NCI-H2171 (cell line): ENCODE data around the gene SLC39A7.

Experiments used
- DNase-seq: peaks from one replicate; lab custom pipeline; 2025; lab: John Stamatoyannopoulos, UW

The SLC39A7 gene

DNA sequence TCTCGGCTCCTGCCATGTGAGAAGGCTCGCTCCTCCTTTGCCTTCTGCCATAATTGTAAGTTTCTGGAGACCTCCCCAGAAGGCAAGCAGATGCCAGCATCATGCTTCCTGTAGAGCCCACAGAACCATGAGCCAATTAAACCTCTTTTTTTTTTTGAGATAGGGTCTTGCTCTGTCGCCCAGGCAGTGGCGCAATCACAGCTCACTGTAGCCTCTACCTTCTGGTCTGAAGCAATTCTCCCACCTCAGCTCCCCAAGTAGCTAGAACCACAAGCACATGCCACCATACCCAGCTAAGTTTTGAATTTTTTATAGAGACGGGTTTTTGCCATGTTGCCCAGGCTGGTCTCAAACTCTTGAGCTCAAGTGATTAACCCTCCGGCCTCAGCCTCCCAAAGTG, 36.2 kb downstream of the SLC39A7 start:
- DNase-seq: no peak

DNA sequence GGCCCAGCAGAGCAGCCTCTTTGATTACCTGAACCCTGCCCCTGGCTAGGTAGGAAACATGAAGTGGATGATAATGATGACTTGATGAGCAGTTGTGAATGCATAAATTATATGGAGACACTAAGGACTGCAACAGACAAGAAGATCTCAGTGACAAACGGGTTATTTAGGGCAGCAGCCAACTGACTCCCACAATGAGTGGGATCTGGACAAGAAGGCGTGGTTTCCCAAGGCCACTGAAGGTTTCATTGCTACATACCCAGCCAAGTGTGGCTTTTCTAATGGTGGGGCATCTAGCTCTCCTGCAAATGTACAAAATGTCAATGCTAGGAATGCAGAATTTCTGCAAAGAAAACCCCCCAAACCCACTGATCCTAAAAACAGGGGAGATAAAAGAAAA, 37.1 kb downstream of the SLC39A7 start:
- DNase-seq: no peak

DNA sequence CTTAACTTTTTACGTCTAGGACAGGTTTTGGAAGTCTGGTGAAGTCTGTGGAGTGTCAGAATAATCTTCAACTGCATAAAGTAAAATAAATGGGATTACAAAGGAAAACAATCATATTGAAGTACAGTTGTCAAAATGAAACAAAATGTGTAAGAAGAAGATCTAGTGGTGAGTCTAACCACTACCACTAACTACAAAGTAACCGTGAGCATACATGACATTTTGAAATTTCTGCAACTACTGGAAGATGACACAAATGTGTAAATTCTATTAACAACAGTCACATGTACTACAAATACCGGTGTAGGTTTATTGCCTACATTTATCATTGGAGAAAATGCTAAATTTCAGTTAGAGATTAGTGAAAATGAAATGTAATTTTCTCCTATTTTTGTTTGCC, 41.3 kb downstream of the SLC39A7 start:
- DNase-seq: no peak

DNA sequence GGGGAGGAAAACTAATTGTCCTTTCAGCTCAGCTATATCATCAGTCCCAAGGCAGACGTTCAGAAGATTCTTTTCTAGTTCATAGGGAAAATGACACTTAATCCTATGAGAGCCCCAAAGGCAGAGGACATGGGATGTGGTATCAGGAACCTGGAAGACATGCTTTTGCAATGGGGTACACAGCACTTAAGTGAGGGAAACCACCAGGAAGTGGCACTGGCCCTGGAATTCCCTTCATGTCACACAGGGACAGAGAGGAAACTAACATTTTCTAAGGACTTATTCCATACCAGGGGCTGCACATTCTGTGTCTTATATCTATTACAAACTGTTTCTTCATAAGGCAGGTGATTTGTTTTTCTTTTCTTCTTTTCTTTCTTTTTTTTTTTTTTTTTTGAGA, 42.8 kb downstream of the SLC39A7 start:
- no peak for DNase-seq

DNA sequence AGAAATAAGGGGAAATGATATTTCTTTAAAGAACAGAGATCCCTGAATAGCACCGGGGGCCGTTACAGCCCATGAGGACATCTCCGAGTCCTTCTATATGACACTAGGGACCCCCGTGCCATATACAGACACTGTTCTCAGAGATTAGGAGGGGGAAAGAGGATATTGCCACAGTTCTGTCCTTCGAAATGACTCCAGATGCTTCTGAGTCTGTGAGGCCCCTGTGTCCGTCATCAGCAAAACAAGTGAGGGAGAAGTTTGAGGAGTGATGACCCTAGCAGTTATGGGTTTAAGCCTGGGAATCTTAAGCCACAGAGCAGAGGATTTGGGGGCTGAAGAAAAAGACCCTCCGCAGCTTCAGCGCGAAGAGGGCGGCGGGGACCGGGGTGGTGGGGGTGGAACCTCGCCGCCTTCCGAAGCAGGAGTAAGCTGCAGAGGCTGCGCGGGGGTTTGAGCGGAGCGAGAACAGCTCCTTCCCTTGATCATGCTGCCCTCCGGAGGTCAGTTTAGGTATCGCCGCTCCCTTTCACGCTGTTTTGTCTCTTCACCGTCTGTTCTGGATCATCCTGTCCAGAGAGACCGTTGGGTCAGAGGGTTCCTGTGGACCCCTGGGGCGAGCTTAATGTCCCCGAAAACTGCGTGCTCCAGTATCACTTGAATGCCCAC, 47.4 kb downstream of the SLC39A7 start:
- peak; percentile 83 for DNase-seq

DNA sequence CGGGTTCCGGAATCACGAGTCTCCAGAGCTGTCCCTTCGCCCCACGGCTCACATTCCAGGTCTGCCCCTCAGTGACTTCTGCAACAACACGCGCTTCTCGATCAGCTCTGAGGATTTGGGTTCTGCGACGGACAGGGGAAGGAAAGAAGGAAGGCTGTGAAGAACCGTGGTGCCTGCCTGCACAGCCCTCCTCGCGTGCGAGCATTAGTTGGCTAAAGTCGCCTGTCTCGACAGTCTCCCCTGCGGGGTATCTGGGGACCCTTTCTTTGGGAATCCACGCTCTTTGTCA, 47.9 kb downstream of the SLC39A7 start:
- peak; percentile 51 for DNase-seq

DNA sequence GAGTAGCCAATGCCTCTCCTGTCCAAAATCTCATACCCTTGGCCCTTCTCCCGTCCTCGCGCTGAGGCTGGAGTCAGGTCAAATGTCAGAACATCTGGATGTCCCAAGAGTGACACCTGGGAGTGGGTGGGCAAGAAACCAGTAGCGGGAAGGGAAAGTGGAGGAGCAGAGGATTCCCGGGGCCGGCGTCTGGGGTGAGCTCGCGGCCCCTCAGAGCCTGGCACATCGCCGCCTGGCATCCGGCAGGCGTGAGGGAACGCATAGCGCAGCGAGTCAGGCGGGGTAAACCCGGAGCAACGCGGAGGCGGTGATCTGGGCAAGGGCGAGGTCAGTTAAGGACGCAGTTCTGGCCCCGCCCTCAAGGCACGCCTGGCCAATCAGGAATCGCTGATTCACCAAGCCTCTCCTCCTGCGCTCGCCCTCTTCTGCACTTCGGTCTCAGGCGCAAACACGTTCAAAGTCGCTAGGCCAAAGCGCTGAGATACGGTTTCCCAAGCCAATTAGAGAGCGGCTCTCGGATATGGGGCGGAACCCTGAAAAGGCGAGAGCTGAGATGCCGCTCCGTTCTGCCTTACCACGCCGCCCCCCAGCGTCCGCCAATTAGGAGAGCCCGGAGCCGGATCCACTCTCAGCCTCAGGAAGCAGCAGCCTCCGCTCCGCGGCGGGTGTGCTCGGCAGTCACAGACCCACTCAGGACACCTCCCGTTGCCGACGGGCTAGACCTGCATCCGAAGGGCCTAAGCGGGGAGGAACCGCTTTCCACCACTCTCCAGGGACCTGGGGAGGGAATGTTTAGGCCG, 48.5 kb downstream of the SLC39A7 start:
- peak; percentile 98 for DNase-seq

DNA sequence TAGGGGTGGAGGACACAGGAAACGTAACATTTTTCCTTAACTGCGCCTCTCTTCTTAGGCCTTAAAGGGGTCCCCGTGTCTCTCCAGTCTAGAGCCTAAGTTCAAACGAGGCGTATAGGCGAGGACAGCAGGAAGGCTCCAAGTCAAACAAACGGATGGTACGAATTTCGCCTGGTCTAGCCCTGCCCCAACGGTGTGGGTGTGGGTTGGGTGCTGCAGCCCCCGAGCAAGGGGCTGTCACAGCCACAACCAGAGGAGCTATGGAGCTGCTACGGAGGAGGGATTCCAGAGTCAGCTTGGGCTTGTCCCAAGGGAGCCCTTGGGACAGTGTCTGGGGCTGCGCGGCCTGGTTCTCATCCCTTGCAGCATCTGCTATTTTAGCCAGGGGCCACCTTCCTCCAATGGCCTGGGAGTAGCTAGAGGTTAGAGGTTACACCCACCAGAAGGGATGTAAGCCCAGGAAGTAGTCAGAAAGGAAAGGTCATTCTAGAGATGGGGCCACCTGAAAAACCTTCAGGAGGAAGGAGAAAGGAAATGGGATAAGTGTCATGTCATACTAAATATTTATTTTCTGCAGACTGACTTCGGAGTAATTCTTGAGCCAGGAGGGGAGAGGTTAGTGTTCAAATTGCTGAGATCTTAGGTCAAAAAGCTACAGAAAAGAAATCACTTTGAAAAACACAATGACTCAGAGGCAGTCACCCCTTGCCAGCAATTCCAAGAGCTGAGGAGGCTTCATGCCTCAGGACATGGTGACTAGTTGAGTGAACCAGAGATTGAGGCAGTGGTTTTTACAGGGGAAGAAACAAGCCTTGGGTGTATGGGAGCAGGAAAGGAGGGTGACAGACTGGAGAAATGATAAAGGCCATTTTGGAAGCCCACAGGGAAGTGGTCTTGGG, 49.3 kb downstream of the SLC39A7 start:
- no peak for DNase-seq

DNA sequence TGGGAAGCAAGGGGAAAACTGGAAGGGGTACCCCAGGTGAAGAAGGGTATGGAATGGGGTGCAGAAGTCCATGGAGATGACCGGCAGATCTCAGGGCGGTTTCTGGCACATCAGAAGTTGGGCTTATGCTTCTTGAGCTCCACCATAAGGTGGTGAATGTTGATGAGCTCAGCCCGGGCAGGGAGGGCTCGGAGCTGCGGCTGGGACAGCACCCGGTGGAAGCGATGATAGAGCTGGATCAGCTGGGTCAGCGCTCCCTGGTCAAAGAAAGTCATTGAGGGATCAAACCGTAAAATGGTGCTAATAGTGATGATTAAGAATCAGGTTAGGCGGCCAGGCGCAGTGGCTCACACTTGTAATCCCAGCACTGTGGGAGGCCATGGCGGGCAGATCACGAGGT, 50.1 kb downstream of the SLC39A7 start:
- DNase-seq: no peak

DNA sequence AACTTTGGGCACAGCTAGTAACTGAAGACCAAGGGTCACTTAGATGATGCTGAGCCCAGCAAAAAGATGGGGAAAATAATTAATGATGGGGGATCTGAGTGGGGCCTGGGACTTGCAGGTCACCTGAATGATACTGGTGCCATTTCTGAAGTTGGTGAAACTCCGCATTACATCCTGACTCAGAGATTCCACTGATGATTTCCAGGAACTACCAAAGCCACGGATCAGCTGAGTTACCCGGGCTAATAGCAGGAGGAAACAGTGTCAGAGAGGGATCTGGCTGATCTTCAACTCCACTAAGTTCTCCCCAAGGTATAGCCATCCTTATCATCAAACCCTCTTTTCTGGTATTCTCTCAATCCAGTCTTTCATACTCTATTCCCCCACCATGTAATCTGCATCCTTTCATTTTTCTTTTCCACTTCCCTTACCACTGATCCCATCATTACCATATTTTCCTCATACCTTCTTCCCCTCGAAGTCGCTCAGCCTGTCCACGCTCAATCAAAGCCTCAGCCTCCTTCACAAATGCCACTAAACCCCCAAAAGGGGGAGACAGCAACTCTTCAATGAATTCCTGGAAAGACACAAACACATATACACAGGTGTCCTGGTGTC, 50.8 kb downstream of the SLC39A7 start:
- no peak for DNase-seq

DNA sequence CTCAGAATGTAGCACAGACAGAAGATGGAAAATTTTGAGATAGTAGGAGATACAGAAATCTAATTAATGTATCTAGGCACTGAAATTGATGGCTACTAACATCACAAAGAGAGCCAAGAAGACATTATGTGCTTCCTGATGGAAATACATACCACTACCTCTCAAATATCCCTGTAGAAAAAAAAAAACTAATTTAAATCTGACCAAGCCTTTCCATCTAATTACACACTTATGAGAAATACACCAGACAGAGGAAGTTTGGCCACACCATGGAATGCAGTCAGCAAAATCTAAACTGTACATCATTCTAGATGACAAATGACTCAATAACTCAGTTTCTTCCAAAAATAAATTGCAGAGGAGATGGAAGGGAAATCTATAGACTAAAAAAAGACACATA, 52.1 kb downstream of the SLC39A7 start:
- no peak for DNase-seq
